Activated CD4-positive, alpha-beta T cell treated with anti-CD3 and anti-CD28 coated beads, Interleukin-2, amount 10 ng/mL, durations not matched to agents 24 days and 14 days (primary cell): Measurements from ENCODE around the gene TRIM6. TPM values are rescaled to one million over a fixed set of nuclear protein-coding genes. Genes with fewer than 3 reads are reported as not detected.
A peak's percentile ranks its signal among the peaks of the same experiment; 100 is the strongest.

ENCODE experiments used
- DNase-seq: peaks from one replicate; pipeline ENCODE4 v3.0.0; 2022
- H3K27ac Mint-ChIP-seq: one replicate; pipeline ENCODE4 v1.8.0; 2022; ENCODE audit warnings: mild to moderate bottlenecking, mixed read lengths
- H3K27me3 Mint-ChIP-seq: one replicate; pipeline ENCODE4 v1.8.0; 2022; ENCODE audit warnings: mixed read lengths
- H3K36me3 Mint-ChIP-seq: one replicate; pipeline ENCODE4 v1.8.0; 2022; ENCODE audit warnings: low read depth, mild to moderate bottlenecking, mixed read lengths
- H3K4me1 Mint-ChIP-seq: one replicate; pipeline ENCODE4 v1.8.0; 2021; ENCODE audit warnings: mixed read lengths
- H3K4me3 Mint-ChIP-seq: one replicate; pipeline ENCODE4 v1.8.0; 2022; ENCODE audit warnings: mild to moderate bottlenecking, moderate library complexity, mixed read lengths
- H3K9me3 Mint-ChIP-seq: one replicate; pipeline ENCODE4 v1.8.0; 2021; ENCODE audit warnings: mixed read lengths
- intact Hi-C: fragments of 100-400 bp; cut with micrococcal nuclease; formaldehyde crosslinking; loops from one replicate; pipeline ENCODE4 v1.15.1; 2023
- total RNA-seq: library from RNA; stranded (reverse); gene quantifications from 2 replicates; pipeline ENCODE4 v1.2.3, GENCODE V29; 2022

TRIM6 gene, protein sequence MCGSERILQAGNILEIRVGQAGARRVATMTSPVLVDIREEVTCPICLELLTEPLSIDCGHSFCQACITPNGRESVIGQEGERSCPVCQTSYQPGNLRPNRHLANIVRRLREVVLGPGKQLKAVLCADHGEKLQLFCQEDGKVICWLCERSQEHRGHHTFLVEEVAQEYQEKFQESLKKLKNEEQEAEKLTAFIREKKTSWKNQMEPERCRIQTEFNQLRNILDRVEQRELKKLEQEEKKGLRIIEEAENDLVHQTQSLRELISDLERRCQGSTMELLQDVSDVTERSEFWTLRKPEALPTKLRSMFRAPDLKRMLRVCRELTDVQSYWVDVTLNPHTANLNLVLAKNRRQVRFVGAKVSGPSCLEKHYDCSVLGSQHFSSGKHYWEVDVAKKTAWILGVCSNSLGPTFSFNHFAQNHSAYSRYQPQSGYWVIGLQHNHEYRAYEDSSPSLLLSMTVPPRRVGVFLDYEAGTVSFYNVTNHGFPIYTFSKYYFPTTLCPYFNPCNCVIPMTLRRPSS
- 0.14 and 0.62 TPM in 2 replicates for total RNA-seq

- peaks cover 6% of the 10 kb centered on the region for H3K27me3 Mint-ChIP-seq
- no peak within 1 kb of the TSS for H3K27ac Mint-ChIP-seq
- intact Hi-C loops = no loop called here
- DNase-seq = peak; percentile 60
- H3K36me3 Mint-ChIP-seq = no peaks in the 10 kb centered on the region
- H3K4me3 Mint-ChIP-seq = peak within 1 kb of the TSS; percentile 77
- no peaks in the 10 kb centered on the region for H3K9me3 Mint-ChIP-seq
- H3K4me1 Mint-ChIP-seq = peaks cover 10% of the 10 kb centered on the region
These were observed at the start of gene TRIM6 for GRCh38 chr11:5596607-5597201. Gene TRIM6 (plus strand): TSS chr11:5596637. CDS start chr11:5596898, 261 bp downstream.

DNA sequence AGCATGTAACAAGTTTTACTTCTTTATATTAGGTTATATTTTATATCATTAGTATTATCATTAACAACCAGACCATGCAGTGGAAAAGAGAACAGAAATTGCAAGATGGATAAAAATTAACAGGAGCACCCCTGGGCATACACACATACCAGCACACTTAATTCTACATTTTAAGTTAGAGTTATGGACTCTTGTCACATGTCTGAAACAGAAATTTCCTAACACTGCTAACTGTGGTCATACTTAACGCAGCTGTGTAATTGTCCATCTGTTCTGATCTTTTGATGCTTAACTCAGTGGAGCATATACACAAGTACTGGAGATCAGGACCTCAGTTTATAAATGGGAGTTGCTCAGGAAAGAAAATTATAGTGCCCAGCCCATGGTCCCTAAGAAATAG lies 48.5 kb upstream of the TRIM6 start:
- Mint-ChIP-seq H3K9me3 (no peaks in the 10 kb centered on the region), H3K4me1 (no peaks in the 10 kb centered on the region), H3K27me3 (no peaks in the 10 kb centered on the region), H3K4me3 (no peak overlapping the region), H3K36me3 (no peaks in the 10 kb centered on the region), H3K27ac (no peak overlapping the region)
- DNase-seq = no peak
- intact Hi-C loops = no loop called here

- no peaks in the 10 kb centered on the region for H3K9me3 Mint-ChIP-seq
- DNase-seq = no peak
- no peak within 1 kb of the TSS for H3K27ac Mint-ChIP-seq
- H3K4me3 Mint-ChIP-seq = no peak within 1 kb of the TSS
- intact Hi-C loops = no loop called here
- no peaks in the 10 kb centered on the region for H3K27me3 Mint-ChIP-seq
- H3K4me1 Mint-ChIP-seq = no peaks in the 10 kb centered on the region
- no peaks in the 10 kb centered on the region for H3K36me3 Mint-ChIP-seq
These were observed 48.0 kb upstream of the TRIM6 start, which contains the start of gene OR52H1 for GRCh38 chr11:5548440-5548839. Gene OR52H1 (minus strand): TSS chr11:5548540. CDS start chr11:5545505, 3,035 bp downstream.

GRCh38 chr11:5550440-5551095 lies 45.9 kb upstream of the TRIM6 start:
- H3K27ac Mint-ChIP-seq = no peak overlapping the region
- H3K4me1 Mint-ChIP-seq = no peaks in the 10 kb centered on the region
- intact Hi-C loops = no loop called here

GRCh38 chr11:5553343-5553742 lies 43.1 kb upstream of the TRIM6 start:
- Mint-ChIP-seq H3K4me3 (no peak overlapping the region), H3K36me3 (no peaks in the 10 kb centered on the region), H3K9me3 (no peaks in the 10 kb centered on the region), H3K27me3 (peaks cover 7% of the 10 kb centered on the region), H3K4me1 (no peaks in the 10 kb centered on the region), H3K27ac (no peak overlapping the region)
- DNase-seq = no peak
- intact Hi-C loops = no loop called here

More at GRCh38 chr11:5550440-5551095, 45.9 kb upstream of the TRIM6 start:
- H3K27me3 Mint-ChIP-seq = no peaks in the 10 kb centered on the region
- no peaks in the 10 kb centered on the region for H3K9me3 Mint-ChIP-seq
- H3K4me3 Mint-ChIP-seq = no peak overlapping the region
- no peak for DNase-seq
- no peaks in the 10 kb centered on the region for H3K36me3 Mint-ChIP-seq

DNA sequence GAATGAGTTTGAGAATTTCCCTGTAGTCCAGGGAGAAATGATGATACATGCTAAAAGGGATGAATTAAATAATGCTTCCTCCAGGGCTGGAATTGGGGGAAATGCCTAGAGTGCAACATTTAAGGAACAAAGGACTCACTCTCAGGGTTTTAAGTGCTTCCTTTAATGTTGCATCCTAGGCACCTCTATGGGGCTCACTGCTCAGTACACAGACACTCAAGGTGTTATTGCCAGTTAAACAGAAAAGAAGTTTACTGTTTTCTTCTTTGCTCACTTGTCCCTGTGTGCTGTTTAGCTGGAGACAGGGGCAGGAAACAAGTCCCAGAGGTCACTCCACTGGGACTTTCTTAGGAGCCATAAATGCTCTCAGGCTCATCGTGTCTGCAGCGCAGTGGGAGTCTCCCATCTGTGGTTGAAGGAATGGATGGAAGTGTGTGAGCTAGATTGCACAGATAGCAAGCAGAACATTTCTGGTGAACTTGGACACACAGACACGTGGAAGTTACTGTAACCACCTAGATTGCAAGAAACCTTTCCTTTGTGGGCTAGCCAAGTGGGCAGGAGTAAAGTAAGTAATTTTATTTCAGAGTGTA lies 39.7 kb upstream of the TRIM6 start:
- no peak overlapping the region for H3K27ac Mint-ChIP-seq
- peaks cover 9% of the 10 kb centered on the region for H3K27me3 Mint-ChIP-seq
- H3K4me3 Mint-ChIP-seq = no peak overlapping the region
- H3K4me1 Mint-ChIP-seq = no peaks in the 10 kb centered on the region
- no peaks in the 10 kb centered on the region for H3K36me3 Mint-ChIP-seq
- intact Hi-C loops = no loop called here
- H3K9me3 Mint-ChIP-seq = no peaks in the 10 kb centered on the region
- no peak for DNase-seq

DNA sequence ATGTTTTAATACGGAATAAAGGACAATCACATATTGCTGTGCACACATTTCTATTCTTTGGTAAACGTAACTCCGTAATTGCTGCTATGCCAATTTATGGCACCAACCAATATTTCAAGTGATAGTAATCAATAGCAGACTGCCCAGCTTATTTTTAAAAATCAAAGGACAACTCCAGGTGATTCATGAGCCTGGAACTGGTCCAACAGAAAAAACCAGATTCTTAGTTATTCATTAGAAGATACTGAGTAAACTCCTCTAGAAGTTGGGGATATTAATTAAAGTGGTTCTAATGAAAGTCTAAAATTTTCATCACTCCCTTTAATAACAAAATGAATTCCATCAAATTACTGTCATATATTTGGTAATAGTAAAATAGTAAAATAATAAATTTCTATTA lies 38.7 kb upstream of the TRIM6 start:
- no peak for DNase-seq
- Mint-ChIP-seq H3K4me1 (no peaks in the 10 kb centered on the region), H3K9me3 (no peaks in the 10 kb centered on the region), H3K36me3 (no peaks in the 10 kb centered on the region), H3K27me3 (peaks cover 9% of the 10 kb centered on the region), H3K27ac (no peak overlapping the region), H3K4me3 (no peak overlapping the region)
- intact Hi-C loops = no loop called here

DNA sequence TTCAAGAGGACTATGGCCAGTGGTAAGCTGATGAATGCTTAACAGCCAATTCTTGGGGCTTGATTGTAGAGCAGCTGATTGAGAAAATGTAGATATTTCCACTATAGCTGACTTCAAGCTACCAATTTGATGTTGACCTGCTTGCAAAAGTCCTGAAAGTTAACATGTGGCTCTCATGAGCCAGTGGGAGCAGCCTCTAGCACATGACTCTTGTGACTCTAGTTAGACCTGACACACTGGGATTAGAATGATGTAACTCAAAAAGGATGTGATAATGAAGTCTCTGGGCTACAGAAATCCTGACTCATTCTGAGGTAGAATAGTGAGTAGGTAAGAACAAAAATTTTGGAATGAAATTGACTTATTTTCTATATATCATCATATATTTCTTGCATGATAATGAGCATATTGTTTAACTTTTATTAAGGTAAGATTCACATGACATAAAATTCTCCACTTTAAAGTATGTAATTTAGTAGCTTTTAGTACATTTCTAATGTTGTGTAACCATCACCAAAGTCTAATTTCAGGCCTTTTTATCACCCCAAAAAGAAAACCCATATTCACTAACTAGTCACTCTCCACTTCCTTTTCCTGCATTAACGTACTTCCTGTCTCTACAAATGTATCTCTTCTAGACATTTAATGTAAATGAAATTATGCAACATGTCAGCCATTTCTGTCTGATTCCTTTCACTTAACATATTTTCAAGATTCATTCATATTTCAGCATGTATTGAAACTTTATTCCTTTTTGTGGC lies 32.0 kb upstream of the TRIM6 start:
- intact Hi-C loops = no loop called here
- Mint-ChIP-seq H3K27me3 (peaks cover 2% of the 10 kb centered on the region), H3K9me3 (peaks cover 6% of the 10 kb centered on the region), H3K4me3 (no peak overlapping the region), H3K36me3 (no peaks in the 10 kb centered on the region), H3K4me1 (peaks cover 3% of the 10 kb centered on the region), H3K27ac (no peak overlapping the region)
- no peak for DNase-seq

GRCh38 chr11:5574654-5575053 lies 21.8 kb upstream of the TRIM6 start:
- H3K36me3 Mint-ChIP-seq = no peaks in the 10 kb centered on the region
- H3K4me3 Mint-ChIP-seq = no peak overlapping the region
- H3K27me3 Mint-ChIP-seq = no peaks in the 10 kb centered on the region
- no peaks in the 10 kb centered on the region for H3K4me1 Mint-ChIP-seq
- intact Hi-C loops = no loop called here
- no peak overlapping the region for H3K27ac Mint-ChIP-seq
- no peaks in the 10 kb centered on the region for H3K9me3 Mint-ChIP-seq
- no peak for DNase-seq

DNA sequence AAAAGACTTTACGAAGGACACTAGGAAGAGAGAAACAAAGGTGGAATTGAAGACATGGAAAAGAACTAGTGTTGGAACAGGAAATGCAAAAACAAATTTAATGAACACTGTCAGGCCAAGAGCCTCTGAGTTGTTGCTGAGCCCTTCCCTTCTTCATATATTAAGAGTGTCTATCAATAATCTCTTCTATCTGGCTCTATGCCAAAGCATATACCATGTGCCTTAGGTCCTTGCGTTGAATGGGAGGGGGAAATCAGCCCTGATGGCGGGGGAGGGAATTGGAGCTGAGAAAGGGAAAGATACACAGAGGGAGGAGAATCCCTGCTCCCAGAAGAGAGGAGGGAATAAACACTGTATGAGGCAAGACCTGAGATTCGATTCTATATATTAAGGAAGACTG lies 21.3 kb upstream of the TRIM6 start:
- H3K4me3 Mint-ChIP-seq = no peak overlapping the region
- H3K4me1 Mint-ChIP-seq = no peaks in the 10 kb centered on the region
- no peaks in the 10 kb centered on the region for H3K27me3 Mint-ChIP-seq
- H3K9me3 Mint-ChIP-seq = no peaks in the 10 kb centered on the region
- intact Hi-C loops = no loop called here
- DNase-seq = no peak
- no peaks in the 10 kb centered on the region for H3K36me3 Mint-ChIP-seq
- no peak overlapping the region for H3K27ac Mint-ChIP-seq

- Mint-ChIP-seq H3K4me3 (no peak overlapping the region), H3K36me3 (no peaks in the 10 kb centered on the region), H3K27me3 (no peaks in the 10 kb centered on the region), H3K27ac (no peak overlapping the region), H3K9me3 (no peaks in the 10 kb centered on the region), H3K4me1 (no peaks in the 10 kb centered on the region)
- intact Hi-C loops = no loop called here
- no peak for DNase-seq
These were observed 19.3 kb upstream of the TRIM6 start for GRCh38 chr11:5577101-5577500.

DNA sequence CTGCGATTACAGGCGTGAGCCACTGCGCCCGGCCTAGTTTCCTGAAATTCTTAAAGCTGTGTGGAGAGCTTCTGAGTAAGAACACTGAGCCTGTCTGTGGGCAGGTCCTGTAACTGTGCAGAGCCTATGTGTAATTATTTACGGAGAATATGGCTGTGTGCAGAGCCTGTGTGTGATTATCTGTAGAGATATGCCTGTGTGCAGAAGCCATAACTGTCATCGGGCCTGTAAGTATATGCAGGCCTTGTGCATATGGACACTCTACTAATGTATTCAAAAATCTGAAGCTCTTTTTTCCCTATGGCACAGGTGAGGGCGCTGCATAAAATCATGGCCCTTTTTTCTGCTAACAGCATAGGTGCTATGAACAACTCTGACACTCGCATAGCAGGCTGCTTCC lies 15.9 kb upstream of the TRIM6 start, which contains the start of gene OR52B6:
TSS of gene OR52B6 (plus strand) at position 301 of the 400 bp plus-strand sequence. CDS start at position 301, 0 bp downstream.
- intact Hi-C loops = no loop called here
- no peak within 1 kb of the TSS for H3K27ac Mint-ChIP-seq
- no peaks in the 10 kb centered on the region for H3K4me1 Mint-ChIP-seq
- H3K4me3 Mint-ChIP-seq = no peak within 1 kb of the TSS
- H3K36me3 Mint-ChIP-seq = no peaks in the 10 kb centered on the region
- no peaks in the 10 kb centered on the region for H3K27me3 Mint-ChIP-seq
- no peak for DNase-seq
- H3K9me3 Mint-ChIP-seq = no peaks in the 10 kb centered on the region

GRCh38 chr11:5581014-5581413 lies 15.4 kb upstream of the TRIM6 start:
- DNase-seq = no peak
- no peak overlapping the region for H3K27ac Mint-ChIP-seq
- no peak overlapping the region for H3K4me3 Mint-ChIP-seq
- H3K4me1 Mint-ChIP-seq = no peaks in the 10 kb centered on the region
- no peaks in the 10 kb centered on the region for H3K9me3 Mint-ChIP-seq
- intact Hi-C loops = no loop called here
- H3K36me3 Mint-ChIP-seq = no peaks in the 10 kb centered on the region
- H3K27me3 Mint-ChIP-seq = no peaks in the 10 kb centered on the region
